ENCODE results near the gene ADCY4. TPM values are rescaled to one million over a fixed set of nuclear protein-coding genes. Genes with fewer than 3 reads are reported as not detected.

ADCY4 gene
- total RNA-seq, 4 donors from 2014 or later = 13.3 to 40.5 (median 22.6) TPM

DNA sequence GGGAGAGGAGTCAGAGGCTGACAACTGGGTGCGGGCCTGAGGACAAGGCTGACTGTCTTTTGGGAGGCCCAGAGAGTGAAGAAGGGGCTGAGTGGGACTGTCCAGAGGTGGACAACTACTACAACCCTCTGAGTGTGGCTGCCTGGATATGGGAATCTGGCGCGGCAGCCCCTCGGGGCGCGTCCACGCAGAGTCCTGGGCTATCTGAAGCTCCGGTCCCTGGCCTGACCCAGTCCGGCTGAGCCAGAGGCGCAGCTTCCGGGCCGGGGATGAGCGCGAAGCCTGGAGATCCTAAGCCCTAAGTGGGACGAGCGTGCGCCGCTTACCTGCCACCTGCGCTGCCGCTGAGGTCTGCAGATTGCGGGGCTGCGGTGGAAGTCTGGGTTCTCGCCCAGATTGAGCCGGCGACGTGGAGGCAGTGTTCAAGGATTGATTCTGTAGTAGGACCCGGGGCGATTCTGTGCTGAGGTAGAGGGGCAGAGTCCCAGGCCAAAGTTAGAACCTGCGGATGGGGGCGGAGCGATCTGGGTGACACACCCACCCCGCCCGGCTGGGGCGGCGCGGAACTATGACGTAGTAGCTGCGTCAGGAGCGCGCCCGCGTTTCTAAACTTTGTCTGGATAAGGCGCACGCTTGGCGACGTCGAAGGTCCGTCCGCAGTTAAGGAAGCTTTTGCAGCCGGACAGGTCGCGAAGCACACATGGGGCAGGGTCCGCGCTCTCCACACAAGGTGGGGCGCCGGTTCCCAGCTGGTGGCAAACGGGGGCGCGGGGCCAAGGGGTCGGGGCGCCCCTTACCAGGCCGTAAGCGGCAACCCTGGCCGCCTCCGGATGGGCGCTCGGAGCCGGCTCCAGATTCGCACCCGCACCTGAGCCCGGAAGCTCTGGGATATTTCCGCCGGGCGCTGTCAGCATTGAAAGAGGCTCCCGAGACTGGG is 35.3 kb downstream of the ADCY4 start, which contains the start of the genes DHRS1 and NOP9:
TSS of gene DHRS1 (minus strand) at position 526 of the 937 bp plus-strand sequence. CDS start 674 bp downstream, outside the sequence.
TSS of gene NOP9 (plus strand) at position 596 of the 937 bp plus-strand sequence. CDS start at position 701, 105 bp downstream.
- ATAC-seq = peak; percentile 91
- Histone ChIP-seq H3K36me3 (peaks cover 0 to 51% of the 10 kb centered on the region in 2 donors), H3K9me3 (no peaks in the 10 kb centered on the region), H3K27ac (peak within 1 kb of the TSS; percentile 39 to 83 (median 79)), H3K27me3 (no peaks in the 10 kb centered on the region), H3K4me3 (peak within 1 kb of the TSS; percentile 69 to 81), H3K4me1 (peaks cover 4 to 51% (median 10%) of the 10 kb centered on the region in 3 donors)
- WGBS, 2 donors (ENCODE audit: low coverage in 1 of 2) = 0 to 4% methylated on average over 1 to 7 of the region's 75 CpGs
- TF ChIP-seq POLR2A (IDR thresholded peaks at IDR 0.05) (peak in 1 of 2 donors; percentile 70), POLR2AphosphoS5 (IDR thresholded peaks at IDR 0.05) (peak; percentile 95), EP300 (IDR thresholded peaks at IDR 0.05) (no peak)
- TF ChIP-seq, protein P1, sequence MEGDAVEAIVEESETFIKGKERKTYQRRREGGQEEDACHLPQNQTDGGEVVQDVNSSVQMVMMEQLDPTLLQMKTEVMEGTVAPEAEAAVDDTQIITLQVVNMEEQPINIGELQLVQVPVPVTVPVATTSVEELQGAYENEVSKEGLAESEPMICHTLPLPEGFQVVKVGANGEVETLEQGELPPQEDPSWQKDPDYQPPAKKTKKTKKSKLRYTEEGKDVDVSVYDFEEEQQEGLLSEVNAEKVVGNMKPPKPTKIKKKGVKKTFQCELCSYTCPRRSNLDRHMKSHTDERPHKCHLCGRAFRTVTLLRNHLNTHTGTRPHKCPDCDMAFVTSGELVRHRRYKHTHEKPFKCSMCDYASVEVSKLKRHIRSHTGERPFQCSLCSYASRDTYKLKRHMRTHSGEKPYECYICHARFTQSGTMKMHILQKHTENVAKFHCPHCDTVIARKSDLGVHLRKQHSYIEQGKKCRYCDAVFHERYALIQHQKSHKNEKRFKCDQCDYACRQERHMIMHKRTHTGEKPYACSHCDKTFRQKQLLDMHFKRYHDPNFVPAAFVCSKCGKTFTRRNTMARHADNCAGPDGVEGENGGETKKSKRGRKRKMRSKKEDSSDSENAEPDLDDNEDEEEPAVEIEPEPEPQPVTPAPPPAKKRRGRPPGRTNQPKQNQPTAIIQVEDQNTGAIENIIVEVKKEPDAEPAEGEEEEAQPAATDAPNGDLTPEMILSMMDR (IDR thresholded peaks at IDR 0.05) = peak in 1 of 4 experiments; percentile 21

DNA sequence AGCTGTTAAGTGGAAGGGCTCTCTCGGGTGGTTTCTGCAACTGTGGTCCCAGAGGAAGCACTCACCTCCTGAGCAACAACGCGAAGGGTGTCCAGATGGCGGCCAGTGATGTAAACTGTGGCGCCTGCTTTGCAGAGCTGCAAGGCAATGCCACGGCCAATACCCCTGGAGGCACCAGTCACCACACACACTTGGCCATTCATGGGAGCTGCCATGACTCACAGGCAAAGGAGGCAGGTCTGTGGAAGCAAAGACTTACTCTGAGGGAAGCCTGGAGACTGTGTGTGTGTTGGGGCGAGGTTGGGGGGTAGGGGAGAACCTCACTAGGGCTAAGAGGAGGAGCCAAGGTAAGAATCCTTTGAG is 36.0 kb downstream of the ADCY4 start:
- Histone ChIP-seq H3K4me1 (peaks cover 4 to 51% (median 10%) of the 10 kb centered on the region in 3 donors), H3K4me3 (peak overlapping the region; percentile 69 to 81), H3K27ac (peak overlapping the region in 3 of 4 donors; percentile 76 to 83 (median 82)), H3K36me3 (peaks cover 0 to 49% of the 10 kb centered on the region in 2 donors), H3K27me3 (no peaks in the 10 kb centered on the region), H3K9me3 (no peaks in the 10 kb centered on the region)
- WGBS, 2 donors (ENCODE audit: low coverage in 1 of 2) = 23% methylated on average over 2 of the region's 7 CpGs; no CpG with 5 or more reads in 1 of the 2 donors
- ATAC-seq = peak; percentile 14
- TF ChIP-seq, protein P1 (IDR thresholded peaks at IDR 0.05) = no peak
- TF ChIP-seq EP300 (IDR thresholded peaks at IDR 0.05) = no peak

DNA sequence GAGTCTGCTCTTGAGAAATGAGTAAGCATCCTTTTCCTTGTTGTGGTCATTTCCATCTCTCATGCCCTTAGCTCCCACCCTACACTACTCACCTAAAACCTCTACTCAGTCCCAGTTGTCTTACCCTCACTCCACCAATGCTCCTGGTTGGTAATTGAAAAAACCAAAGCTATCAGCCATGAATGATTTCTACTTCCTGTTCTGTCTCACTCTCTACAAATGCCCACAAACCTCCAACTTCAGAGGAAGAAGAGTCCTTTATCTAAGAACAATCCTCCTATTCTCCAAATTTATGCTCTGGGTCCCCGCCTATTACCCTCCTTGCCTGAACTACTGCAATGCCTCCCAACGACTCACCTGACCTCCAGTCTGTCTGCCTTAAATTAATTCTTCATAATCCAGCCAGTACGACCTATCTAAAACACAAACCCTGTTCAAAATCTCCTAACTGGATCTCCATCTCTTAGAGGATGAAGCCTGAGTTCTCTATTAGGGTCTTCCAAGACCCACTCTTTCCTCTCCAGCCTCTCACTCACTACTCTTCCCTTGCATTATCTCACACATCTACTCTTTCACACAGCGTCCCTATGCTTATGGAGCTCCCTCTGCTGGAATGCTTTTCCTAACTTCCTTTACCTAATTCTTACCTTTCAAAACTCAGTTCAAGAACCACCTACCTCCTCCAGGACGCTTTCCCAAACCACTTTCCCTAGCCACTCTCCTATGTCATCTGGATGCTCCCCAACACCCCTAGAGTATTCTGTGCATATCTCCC is 37.5 kb downstream of the ADCY4 start:
- Histone ChIP-seq H3K4me3 (no peak overlapping the region), H3K27me3 (no peaks in the 10 kb centered on the region), H3K9me3 (no peaks in the 10 kb centered on the region), H3K27ac (peak overlapping the region in 1 of 4 donors; percentile 13), H3K4me1 (peaks cover 4 to 51% (median 10%) of the 10 kb centered on the region in 3 donors), H3K36me3 (peaks cover 0 to 43% of the 10 kb centered on the region in 2 donors)
- TF ChIP-seq, protein P1 (IDR thresholded peaks at IDR 0.05) = peak in 1 of 4 experiments; percentile 17
- TF ChIP-seq EP300 (IDR thresholded peaks at IDR 0.05) = no peak
- TF ChIP-seq POLR2A (IDR thresholded peaks at IDR 0.05) = no peak
- WGBS, 2 donors (ENCODE audit: low coverage in 1 of 2) = 41 to 51% methylated on average over 5 of the region's 5 CpGs
- no peak for ATAC-seq

DNA sequence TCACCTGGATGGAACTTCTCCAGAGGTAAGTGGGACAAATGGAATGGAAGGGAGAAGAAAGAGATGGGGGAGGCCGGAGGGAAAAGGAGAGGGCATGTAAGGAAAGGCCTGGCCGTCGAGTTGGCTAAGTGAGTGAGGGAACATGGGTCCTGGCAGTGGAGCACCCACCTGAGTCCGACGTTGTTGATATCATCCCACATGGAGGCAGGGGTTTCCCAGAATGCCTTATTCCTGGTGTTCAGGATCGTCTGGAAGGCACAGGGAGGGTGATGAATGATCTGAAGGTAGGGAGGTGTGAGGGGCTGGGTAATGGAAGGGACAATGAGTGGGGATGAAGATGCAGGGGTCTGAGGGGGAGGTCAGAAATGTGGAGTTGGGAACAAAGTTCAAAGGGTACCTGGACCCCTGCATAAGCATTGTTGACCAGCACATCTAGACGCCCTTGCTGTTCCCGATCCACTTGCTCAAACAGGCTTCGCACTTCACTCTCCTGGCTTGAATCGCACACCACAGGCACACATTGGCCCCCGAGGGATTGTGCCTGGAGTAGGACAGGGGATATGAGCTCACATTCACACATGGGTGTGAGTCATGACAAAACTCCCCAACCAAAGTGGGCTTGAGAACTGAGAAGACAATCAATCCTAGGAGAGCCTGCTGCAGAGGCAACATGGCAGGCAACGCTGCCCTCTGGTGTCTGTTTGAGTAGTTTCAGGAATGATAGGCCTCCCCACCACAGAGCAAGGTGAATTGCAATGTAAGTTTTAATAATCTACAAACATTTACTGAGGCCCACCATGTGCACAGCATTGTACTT is 38.3 kb downstream of the ADCY4 start:
- ATAC-seq = peak; percentile 56
- Histone ChIP-seq H3K27ac (peak overlapping the region in 1 of 4 donors; percentile 13), H3K27me3 (no peaks in the 10 kb centered on the region), H3K9me3 (no peaks in the 10 kb centered on the region), H3K4me3 (no peak overlapping the region), H3K4me1 (peaks cover 4 to 45% (median 10%) of the 10 kb centered on the region in 3 donors), H3K36me3 (peaks cover 0 to 43% of the 10 kb centered on the region in 2 donors)
- WGBS, 2 donors (ENCODE audit: low coverage in 1 of 2) = 53 to 57% methylated on average over 6 to 9 of the region's 12 CpGs
- TF ChIP-seq EP300 (IDR thresholded peaks at IDR 0.05) = no peak
- TF ChIP-seq, protein P1 (IDR thresholded peaks at IDR 0.05) = peak; percentile 29 to 68 (median 56)

Measured in gastroesophageal sphincter (tissue), 4 donors.